NCI-H345 treated with DMSO at 0.1 percent for 48 hours (cell line): ENCODE results near the gene KRTAP10-3.

Experiments used
- DNase-seq: peaks from one replicate; lab custom pipeline; 2025; ENCODE audit not compliant: unreplicated experiment; lab: John Stamatoyannopoulos, UW

Gene KRTAP10-3

GRCh38 chr21:44530903-44531605, 27.5 kb downstream of the KRTAP10-3 start:
- DNase-seq, result no peak

DNA sequence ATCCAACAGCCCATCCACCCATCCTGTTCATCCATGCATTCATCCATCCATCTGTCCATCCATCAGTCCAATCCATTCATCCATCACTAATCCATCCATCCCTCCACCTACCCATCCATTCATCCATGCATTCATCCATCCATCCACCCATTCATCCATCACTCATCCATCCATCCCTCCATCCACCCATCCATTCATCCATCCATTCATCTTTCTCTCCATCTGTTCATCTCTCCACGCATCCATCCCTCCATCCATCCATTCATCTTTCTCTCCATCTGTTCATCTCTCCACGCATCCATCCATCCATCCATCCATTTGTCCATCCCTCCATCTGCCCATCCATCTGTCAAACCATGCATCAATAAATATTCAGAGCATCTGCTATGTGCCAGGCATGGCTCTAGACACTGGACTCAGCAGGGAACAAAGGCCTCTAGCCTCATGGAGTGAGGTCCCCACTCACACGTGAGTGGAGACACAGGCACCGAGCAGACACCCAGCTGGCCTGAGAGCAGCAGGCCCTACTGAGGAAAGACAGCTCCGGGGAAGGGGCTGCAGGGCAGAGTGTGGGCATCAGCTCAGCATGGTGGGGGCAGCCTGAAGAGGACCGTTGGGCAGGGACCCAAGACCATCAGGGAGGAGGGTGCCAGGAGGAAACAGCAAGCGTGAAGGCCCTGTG, 28.2 kb downstream of the KRTAP10-3 start:
- no peak for DNase-seq

GRCh38 chr21:44529503-44530125, 29.0 kb downstream of the KRTAP10-3 start:
- DNase-seq, result no peak

- no peak for DNase-seq
Observed at GRCh38 chr21:44529011-44529421, 29.6 kb downstream of the KRTAP10-3 start.

GRCh38 chr21:44528634-44528995, 30.0 kb downstream of the KRTAP10-3 start:
- no peak for DNase-seq

- no peak for DNase-seq
Observed at GRCh38 chr21:44527983-44528633, 30.5 kb downstream of the KRTAP10-3 start.

- no peak for DNase-seq
Observed at GRCh38 chr21:44527156-44527982, 31.2 kb downstream of the KRTAP10-3 start.

- no peak for DNase-seq
Observed at GRCh38 chr21:44526096-44526997, 32.2 kb downstream of the KRTAP10-3 start.

DNA sequence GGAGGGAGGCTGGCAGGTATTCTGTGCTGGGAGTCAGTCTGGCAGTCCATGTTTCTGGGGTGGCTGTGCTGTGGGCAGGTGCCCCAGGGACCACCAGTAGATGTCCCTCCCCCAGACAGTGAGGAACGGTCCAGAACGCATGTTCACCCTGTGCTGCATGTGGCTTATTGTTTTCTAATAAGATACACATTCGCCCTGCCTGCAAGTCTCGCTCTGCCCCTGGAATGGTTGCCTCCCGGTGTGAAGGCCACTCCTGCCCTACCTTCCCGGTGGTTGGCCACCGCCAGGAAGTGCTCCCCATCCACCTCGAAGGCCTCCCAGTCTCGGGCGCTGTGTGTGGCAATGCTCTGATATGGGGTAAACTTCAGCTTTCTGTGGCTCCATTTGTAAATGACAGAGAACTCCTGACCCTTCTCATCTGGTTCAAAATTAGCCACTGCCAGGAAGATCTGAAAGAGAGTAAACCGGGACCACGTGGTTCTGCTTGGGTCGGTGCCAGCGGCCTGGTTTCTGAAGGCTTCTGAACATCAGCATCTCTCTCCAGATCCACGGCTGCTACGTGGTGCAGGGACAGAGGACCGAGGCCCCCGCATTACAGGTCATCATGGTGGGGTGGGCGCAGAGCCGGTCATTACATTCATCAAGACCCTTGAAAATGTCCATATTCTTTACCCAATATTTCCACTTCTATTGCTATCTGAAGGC, 33.1 kb downstream of the KRTAP10-3 start:
- no peak for DNase-seq

DNA sequence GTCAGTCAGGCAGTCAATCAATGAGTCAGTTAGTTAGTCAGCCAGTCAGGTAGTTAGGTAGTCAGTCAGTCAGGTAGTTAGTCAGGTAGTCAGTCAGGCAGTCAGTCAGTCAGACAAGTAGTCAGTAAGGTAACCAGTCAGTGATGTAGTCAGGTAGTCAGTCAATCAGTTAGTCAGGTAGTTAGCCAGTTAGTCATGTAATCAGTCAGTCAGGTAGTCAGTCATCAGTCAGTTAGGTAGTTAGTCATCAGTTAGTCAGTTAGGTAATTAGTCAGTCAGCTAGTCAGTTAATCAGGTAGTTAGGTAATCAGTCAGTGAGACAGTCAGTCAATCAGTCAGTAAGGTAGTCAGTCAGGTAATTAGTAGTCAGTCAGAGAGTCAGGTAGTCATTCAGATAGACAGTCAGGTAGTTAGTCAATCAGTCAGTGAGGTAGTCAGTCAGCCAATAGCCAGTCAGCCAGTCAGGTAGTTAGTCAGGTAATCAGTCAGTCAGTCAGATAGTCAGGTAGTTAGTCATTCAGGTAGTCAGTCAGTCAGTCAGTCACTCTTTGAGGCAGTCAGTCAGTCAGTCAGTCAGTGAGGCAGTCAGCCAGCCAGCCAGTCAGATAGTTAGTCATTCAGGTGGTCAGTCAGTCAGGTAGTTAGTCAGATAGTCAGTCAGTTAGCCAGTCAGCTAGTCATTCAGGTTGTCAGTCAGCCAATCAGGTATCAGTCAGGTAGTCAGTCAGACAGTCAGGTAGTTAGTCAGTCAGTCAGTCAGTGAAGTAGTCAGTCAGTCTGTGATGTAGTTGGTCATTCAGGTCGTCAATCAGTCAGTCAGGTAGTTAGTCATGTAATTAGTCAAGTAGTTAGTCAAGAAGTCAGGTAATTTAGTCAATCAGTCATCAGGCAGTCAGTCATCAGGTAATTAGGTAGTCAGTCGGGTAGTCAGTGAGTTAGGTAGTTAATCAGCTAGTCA, 33.9 kb downstream of the KRTAP10-3 start:
- no peak for DNase-seq

DNA sequence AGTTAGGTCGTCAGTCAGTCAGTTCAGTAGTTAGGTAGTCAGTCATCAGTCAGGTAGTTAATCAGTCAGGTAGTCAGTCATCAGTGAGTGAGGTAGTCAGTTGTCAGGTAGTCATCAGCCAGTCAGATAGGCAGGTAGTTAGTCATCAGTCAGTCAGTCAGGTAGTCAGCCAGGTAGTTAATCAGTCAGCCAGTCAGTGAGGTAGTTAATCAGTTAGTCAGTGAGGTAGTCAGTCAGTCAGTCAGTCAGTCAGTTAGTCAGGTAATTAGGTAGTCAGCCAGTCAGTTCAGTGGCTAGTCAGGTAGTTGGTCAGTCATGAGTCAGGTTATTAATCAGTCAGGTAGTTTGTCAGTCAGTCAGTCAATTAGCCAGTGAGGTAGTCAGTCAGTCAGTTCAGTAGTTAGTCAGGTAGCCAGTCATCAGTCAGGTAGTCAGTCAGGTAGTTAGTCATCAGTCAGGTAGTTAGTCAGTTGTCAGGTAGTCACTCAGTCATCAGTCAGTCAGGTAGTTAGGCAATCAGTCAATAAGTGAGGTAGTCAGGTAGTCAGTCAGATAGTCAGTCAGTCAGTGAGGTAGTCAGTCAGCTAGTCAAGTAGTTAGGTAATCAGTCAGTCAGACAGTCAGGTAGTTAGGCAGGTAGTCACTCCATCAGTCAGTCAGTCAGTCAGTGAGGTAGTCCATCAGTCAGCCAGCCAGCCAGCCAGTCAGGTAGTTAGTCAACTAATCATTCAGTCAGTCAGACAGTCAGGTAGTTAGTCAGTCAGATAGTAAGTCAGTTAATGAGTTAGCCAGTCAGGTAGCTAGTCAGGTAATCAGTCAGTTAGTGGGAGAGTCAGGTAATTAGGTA, 34.8 kb downstream of the KRTAP10-3 start:
- no peak for DNase-seq

GRCh38 chr21:44522753-44523204, 35.8 kb downstream of the KRTAP10-3 start:
- no peak for DNase-seq

DNA sequence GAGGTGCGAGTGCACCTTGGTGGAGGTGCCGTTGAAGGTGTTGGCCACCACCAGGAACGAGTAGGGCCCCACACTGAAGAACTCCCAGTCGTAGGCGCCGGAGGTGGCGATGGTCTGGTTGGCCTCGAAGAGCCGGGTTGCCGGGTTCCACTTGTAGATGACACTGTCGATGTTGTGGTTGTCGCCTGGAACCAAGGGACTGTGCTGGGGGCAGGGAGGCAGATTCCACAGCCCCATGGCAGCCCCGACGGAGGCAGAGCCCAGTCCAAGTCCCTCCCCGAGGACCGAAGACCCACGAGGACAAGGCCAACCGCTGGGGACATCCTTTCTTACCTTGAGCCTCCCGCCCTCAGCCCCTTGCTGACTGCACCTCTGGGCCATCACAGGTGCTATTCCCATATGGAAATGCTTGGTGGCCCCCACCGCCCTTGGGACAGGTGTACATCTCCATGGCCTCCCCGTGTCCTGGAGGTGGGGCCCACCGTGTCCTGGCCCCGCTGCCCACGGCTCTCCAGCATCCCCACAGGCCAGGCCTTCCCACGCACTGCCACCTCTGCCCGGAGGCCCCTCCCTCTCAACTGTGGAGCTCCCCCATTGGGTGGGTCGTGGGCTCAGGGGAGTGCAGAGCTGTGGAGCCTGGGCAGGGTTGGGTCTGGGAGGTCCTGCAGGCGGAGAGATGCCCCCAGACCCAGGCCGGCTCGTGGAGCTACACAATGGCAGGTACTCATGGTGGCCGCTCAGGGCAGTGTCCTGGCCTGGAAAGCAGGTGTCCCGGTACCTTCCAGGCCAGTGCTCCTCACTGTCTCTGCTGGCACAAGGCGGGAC, 36.5 kb downstream of the KRTAP10-3 start:
- DNase-seq, result no peak

DNA sequence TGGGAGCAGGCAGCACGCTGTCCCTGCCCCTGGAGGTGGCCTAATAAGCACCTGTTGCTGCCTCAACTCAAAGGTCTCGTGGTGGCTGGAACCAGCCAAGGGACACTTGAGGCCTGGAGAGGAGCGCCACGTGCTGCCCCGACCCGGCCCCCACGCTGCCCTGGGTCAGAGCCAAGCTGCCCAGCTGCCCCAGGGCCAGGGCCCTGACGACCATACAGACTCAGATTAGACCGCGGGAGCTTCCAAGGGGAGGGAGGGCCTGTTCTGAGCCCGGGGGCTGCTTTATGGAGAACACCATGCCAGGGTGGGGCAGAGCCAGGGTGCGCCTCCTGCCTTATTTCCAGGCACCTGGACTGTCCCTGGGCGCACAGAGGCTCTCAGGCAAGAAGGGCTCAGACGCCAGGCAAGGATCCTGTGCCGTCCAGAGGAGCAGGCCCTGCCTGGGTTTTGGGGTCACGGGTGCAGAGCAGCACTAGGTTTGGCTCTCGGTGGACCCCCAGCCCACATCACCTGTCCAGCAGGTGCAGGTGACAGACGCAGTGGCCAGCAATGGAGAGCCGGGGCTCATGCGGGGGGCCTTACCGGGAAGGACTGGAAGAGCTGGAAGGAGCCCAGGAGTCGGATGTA, 37.2 kb downstream of the KRTAP10-3 start:
- DNase-seq, result no peak

DNA sequence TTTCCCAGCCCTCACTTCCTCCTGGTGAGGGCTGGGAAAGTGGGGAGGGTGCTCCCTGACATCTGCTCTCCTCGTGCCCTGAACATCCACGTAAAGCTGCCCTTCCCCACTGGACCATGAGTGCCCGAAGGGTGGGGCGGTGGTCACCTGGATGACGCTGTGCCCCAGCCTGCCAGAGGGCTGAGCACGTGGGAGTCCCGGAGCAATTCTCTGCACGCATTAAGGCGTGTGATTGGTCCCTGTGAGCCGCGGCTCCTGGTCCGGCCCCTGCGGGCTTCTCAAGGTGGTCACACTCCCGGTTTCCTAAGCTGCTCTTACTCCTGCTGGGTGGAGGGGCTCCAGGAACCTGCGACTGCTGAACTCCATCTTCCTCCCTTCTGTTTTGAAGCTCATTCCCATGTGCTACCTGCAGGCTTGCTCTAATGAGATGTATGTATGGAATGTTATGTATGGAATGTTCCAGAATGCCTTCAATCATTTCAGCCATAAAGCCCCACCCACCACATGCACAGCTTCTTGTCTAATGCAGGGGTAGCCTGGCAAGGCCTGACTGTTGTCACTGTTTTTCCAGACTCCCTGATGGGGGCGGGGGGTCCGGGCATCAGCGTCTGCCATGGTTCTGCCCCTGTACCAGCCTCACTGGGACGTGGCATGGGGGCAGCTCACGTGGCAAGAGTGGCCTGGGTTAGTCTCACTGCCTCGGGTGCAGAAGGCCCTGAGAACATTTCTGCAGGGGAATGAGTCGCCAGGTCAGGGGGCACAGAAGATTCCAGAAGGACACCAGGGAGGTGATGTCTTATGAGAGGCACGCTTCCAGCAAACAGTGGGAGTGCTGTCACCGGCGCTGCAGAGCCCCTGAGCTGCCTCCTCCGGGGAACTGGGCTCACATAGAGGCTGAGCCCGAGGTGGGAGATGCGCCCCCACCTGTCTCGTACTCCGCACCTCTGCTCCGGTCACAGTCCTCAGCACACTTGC, 38.0 kb downstream of the KRTAP10-3 start:
- no peak for DNase-seq
